GM12875 (cell line): ENCODE results near the gene TMEM266.
"Not testable (repeated sequence)": the region's sequence is repeated elsewhere in the genome, so short reads cannot be mapped to it uniquely, and the experiment has no call there.

Experiments used
- H3K4me3 ChIP-seq: one replicate; pipeline ENCODE4 v1.5.1; 2011; ENCODE audit warnings: low read depth, low read length, control low read depth
- TF ChIP-seq, protein P1 (sequence below): IDR thresholded peaks from 2 replicates; pipeline ENCODE4 v1.5.1; 2011; ENCODE audit warnings: low read depth, mild to moderate bottlenecking, control low read depth, inconsistent platforms, low read length, moderate library complexity, borderline replicate concordance; ENCODE audit not compliant: insufficient read depth

The TMEM266 gene

DNA sequence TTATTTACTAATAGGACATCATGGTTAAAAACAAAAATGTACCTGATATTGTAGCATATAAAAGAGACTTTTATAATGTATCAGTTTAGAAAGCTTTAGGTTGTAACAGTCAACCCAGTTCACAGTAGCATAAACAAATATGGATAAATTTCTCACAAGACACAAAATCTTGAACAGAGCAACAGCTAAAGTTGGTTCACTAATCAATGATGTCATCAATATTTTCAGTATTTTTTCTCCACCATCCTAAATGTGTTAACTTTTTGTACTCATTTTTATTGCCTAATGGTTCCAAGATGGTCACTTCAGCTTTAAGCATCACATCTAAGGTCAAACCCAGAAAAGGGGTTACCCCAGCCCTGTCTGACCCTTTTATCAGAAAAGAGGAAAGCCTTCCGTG is 26.3 kb upstream of the TMEM266 start:
- no peak overlapping the region for H3K4me3 ChIP-seq
- TF ChIP-seq, protein P1, sequence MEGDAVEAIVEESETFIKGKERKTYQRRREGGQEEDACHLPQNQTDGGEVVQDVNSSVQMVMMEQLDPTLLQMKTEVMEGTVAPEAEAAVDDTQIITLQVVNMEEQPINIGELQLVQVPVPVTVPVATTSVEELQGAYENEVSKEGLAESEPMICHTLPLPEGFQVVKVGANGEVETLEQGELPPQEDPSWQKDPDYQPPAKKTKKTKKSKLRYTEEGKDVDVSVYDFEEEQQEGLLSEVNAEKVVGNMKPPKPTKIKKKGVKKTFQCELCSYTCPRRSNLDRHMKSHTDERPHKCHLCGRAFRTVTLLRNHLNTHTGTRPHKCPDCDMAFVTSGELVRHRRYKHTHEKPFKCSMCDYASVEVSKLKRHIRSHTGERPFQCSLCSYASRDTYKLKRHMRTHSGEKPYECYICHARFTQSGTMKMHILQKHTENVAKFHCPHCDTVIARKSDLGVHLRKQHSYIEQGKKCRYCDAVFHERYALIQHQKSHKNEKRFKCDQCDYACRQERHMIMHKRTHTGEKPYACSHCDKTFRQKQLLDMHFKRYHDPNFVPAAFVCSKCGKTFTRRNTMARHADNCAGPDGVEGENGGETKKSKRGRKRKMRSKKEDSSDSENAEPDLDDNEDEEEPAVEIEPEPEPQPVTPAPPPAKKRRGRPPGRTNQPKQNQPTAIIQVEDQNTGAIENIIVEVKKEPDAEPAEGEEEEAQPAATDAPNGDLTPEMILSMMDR, result no peak

DNA sequence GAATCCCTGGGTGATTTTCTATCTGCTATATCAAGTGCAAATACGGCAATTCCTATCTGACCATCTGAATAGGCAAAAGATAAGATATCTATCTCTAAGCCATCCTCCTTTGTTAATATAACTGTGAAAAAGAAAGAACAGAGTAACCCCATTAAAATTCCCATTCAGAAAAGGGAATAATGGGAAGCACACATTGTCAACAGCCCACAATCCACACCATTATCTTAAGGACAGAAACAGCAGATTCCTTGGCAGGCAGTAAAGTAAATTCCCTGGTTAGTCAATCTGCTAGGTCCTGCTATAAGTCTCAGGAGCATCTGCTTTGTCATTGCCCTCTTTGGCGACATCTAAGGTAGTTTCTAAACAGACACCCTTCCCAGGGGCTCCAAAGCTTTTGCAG is 25.7 kb upstream of the TMEM266 start:
- H3K4me3 ChIP-seq, result no peak overlapping the region
- TF ChIP-seq, protein P1, result no peak

DNA sequence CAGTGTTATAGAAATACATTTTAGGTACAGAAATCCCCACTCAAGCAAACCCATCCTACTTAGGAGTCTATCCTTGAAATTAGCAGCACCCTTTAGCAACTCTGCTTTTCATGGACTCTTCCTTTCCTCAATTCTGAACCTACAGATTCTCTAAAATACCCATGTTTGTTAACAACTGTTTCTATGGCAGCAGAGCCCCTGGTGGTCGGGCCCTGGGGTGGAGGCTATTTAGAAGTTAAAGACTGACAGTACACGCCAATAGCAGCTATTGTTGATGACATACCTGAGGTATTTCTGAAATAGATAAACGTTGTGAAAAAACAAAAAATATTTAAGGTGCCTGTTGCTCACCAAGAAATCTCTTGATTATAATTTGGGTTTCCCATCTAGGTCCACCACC is 24.2 kb upstream of the TMEM266 start:
- no peak overlapping the region for H3K4me3 ChIP-seq

DNA sequence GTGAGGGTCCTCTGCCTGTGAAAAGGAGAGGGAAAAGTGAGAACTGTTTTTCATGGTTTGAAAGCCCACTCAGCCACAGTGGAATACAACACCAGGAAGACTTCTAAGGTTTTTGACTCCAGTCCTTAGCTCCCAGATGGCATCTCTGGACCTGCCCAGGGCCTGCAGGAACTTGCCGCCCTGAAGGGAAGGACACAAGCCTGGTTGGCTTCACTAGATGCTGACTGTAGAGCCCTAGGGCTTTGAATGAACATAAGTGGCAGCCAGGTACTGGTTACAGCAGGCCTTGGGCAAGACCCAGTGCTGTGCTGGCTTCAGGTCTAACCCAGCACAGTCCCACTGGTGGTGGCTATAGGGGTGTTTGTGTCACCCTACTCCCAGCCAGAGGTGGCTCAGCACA is 21.3 kb upstream of the TMEM266 start:
- TF ChIP-seq, protein P1, result no peak
- no peak overlapping the region for H3K4me3 ChIP-seq

More for the DNA sequence above, 24.2 kb upstream of the TMEM266 start:
- TF ChIP-seq, protein P1, result no peak

DNA sequence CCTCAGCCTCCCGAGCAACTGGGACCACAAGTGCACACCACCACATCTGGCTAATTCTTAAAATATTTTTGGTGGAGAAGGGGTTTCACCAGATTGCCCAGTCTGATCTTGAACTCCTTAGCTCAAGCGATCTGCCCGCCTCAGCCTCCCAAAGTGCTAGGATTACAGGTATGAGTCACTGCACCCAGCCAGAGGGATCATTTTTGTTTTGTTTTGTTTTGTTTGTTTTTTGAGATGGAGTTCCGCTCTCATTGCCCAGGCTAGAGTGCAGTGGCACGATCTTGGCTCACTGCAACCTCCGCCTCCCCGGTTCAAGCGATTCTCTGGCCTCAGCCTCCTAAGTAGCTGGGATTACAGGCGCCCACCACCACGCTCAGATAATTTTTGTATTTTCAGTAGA is 5.6 kb upstream of the TMEM266 start:
- H3K4me3 ChIP-seq, result not testable (repeated sequence)

DNA sequence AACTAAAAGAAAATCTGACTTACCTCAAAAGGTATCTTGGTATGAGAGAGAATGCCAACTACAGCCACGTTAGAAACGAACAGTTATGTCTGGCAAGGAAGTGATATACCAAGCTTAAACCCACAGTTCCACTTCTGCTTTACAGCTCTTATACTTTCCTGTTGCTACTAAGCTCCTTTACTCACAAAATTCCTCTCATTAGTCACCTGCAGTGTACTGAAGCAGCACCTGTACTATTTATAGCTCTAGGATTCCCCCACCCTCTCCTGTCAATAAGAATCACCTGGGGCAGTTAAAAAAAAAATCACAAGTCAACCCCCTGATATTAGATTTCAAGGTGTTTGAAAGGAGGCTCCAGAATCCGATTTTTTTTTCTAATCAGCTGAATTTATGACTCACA is 2.9 kb upstream of the TMEM266 start:
- TF ChIP-seq, protein P1, result no peak
- H3K4me3 ChIP-seq, result peak overlapping the region; percentile 31

DNA sequence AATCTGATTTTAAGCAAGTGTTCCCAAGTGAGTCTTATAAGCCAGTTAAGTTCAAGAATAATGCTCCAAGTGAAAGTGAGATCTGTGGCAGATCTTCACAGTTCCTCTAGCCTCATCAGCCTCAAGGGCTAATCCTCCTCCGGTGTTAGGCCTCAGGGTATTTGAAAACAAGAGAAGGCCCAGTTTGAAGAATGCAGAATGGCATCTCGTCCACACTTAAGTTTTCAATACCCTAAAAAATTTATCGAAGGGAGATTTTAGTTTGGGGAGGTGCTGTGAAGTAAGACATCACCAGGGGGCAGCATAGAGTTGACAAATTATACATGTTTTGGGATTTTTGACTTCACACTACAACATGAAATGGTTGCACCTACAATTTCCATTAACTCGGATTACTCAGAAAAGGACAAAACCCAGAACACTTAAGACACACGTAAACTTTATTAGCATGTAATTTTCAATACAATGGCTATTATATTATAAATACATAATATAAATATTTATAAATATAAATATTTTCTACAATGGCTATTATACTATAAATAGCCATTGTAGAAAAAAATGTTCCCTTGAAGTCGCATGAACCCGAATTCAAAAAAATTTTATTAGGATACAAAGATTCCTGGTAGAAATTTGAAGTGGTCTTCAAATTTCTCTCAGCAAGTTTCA is 2.3 kb upstream of the TMEM266 start:
- H3K4me3 ChIP-seq, result peak overlapping the region; percentile 31
- TF ChIP-seq, protein P1, result peak; percentile 54; the same call in 1 of the 2 replicates
